Stimulated activated CD8-positive, alpha-beta memory T cell treated with anti-CD3 and anti-CD28 coated beads, Interleukin-12 subunit alpha, Interleukin-12 subunit beta, amount 100 ng/mL, for 4 hours (primary cell): Measurements from ENCODE around the gene PIGS.
"Not testable (repeated sequence)": the region's sequence is repeated elsewhere in the genome, so short reads cannot be mapped to it uniquely, and the experiment has no call there.

Source experiments
- DNase-seq: peaks from one replicate; pipeline ENCODE4 v3.0.0-alpha.2; 2020; ENCODE audit warnings: low read depth

The PIGS gene

DNA sequence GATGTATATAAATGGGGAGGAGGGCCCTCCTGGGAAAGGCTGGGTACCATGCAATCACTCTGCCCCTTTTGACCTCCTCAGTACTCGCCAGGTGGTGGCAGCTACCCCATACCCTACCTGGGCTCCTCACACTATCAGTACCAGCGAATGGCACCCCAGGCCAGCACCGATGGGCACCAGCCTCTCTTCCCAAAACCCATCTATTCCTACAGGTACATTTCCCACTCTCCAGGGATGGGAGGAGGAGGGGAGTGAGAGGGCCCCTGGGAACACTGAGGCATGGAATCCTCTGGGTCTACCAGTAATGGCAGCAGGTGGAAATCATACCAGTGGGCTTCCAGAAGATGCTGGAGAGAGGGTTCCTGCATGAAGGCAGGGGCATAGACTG lies 42.3 kb downstream of the PIGS start:
- no peak for DNase-seq

DNA sequence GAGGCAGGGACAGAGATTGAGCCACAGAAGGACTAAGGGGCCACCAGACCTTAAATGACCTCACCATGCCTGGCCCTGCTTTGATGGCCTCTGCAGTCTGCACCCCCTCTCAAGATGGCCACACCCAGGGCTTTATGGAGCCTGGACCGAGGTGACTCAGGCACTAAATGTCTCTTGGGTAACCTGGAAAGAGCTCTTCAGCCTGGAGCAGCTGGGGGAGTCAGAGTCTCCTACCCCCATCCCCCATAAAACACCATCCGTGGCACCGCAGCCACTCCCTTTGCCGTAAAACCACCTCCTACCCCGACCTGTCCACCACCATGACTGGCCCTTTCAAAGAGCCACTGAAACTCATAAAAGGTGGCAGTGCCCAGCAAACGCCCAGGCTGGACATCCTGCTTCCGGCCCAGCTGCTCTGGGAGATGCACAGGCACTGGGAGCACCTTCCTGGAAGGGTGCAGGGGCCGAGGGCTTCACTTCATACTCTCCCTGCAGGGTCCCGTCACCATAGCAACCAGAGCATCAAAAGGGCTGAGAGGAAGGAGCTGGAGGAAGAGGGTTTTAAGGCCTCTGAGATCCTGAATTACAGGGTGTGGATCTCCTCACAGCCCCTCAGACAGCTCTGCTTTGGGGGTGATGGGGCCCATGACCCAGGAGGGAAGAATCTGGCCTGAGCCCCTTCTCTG lies 42.9 kb downstream of the PIGS start:
- no peak for DNase-seq

DNA sequence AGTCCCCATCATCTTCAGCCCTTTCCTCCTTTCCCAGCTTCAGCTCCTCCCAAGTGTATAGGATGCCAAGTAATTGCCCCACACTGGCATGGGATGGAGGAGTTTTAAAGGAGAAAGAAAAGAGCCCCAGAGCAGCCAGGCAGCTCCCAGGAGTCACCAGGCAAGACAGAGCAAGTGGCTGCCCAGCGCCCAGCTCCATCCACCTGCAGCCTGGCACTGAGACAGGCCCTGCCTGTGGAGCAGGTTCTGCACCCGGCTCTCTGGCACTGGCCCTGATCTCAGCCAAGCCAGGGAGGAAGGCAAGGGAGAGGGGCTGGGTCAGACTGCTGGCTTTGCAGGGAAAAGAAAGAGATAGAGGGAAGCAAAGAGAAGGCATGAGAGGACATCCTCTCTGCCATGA lies 43.5 kb downstream of the PIGS start:
- DNase-seq: no peak

DNA sequence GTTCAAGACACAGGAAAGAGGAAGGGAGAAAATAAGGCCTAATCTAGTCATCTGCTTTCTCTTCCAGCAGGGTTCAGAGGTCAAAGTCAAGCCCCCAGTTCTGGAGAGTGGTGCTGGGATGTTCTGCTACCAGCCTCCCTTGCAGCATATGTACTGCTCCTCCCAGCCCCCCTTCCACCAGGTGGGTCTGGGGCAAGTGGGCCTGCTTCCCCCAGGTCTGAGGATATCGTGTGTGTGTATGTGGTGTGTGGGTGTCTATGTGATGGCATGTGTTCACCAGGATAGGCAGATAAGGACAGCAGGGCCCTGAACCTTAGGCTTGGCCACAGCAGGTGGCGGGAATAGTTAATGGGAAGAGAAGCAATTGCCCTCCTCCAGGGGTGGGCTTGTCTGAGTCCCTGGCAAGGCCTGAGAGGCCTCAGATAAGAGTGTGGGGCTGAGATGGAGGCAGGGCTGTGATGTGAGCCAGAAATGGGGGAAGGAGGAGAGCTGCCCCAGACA lies 44.1 kb downstream of the PIGS start:
- DNase-seq: no peak

DNA sequence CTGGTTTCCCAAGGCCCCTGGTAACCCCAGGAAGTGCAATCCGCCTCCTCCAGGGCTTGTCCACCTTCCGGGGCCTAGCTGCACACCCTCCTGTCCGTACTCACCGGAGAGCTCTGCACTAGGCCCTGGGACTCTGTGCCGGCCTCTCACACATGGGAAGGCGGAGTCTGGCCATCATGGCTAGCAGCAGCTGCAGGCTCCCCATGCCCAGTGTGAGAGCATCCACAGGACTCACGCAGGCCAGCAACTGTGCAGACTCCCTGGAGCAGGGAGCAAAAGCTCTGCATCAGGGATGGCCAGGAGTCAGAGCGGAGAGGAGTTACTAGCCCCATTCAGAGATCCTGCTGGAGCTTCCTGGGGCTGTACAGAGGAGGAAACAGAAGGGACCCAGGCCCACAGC lies 44.9 kb downstream of the PIGS start:
- no peak for DNase-seq

DNA sequence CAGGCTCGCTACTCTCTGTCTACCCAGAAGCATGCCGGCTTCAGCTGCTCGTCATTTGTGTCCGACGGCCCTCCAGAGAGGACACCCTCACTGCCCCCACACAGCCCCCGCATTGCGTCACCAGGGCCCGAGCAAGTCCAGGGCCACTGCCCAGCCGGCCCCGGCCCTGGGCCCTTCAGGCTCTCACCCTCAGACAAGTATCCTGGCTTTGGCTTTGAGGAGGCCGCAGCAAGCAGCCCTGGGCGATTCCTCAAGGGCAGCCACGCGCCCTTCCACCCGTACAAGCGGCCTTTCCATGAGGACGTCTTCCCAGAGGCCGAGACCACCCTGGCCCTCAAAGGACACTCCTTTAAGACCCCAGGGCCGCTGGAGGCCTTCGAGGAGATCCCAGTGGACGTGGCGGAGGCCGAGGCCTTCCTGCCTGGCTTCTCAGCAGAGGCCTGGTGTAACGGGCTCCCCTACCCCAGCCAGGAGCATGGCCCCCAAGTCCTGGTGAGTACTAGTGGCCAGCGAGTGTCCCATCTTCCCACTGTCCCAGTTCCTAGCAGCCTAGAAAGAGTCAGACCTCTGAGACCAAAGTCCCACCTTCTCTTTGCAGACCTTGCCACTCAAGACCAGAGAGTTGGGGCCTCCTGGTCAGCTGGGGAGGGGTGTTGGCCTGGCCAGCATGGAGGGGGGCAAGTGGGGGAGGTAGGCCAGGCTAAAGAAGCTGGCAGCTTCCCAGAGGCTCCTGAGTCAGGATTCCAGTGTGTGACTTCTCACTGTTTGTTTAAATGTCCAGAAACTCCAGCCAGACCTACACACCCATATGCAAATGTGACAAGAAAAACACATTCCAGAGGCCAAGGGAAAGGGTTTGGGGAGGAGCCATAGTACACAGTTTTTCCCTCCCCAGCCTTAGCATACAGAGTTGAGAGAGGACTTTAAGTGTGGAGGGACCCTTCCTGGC lies 46.6 kb downstream of the PIGS start:
- DNase-seq: no peak

DNA sequence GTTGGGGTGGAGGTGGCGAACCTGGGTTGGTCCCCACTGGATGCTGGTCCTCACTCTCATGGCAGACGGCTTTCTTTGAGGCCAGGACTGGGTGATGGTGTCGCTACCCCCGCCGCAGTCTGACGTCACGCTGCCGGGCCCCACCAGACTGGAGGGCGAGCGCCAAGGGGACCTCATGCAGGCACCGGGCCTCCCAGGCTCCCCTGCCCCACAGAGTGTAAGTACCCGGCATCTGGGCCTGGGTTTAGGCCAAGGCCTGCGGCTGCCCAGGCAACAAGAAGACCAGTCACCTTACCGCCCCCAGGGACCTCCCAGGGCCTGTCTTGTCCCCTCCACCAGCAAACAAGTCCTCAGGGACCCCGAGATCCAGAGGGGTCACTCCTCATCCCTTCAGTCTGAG lies 47.4 kb downstream of the PIGS start:
- no peak for DNase-seq

DNA sequence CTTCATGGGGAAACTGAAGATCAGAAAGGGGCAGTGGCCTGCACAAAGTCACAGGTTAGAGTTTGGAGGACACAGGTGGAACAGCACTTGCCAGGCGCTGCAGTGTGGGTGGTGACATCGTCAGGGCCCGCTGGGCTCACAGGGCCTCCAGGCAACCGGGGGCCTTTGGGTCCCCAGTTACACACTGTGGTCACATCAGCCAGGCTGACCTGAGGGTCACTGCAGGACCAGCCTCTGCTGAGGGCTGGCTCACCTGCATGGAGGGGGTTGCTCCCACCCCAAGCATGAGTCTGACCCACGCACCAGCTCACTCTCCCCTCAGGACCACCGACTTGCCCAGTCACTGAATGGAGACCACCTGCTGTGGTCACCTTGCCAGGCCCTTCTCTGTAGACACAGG lies 48.1 kb downstream of the PIGS start:
- no peak for DNase-seq

DNA sequence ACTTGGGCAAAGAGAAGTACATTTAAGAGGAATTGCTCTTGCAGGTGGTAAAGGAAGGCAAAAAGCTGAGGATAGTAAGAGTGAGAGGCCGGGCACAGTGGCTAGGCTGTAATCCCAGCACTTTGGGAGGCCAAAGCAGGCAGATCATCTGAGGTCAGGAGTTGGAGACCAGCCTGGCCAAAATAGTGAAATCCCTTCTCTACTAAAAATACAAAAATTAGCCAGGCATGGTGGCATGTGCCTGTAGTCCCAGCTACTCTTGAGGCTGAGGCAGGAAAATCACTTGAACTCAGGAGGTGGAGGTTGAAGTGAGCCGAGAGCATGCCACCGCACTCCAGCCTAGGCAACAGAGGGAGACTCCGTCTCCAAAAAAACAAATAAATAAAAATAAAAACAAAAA lies 49.0 kb downstream of the PIGS start:
- not testable (repeated sequence) for DNase-seq

DNA sequence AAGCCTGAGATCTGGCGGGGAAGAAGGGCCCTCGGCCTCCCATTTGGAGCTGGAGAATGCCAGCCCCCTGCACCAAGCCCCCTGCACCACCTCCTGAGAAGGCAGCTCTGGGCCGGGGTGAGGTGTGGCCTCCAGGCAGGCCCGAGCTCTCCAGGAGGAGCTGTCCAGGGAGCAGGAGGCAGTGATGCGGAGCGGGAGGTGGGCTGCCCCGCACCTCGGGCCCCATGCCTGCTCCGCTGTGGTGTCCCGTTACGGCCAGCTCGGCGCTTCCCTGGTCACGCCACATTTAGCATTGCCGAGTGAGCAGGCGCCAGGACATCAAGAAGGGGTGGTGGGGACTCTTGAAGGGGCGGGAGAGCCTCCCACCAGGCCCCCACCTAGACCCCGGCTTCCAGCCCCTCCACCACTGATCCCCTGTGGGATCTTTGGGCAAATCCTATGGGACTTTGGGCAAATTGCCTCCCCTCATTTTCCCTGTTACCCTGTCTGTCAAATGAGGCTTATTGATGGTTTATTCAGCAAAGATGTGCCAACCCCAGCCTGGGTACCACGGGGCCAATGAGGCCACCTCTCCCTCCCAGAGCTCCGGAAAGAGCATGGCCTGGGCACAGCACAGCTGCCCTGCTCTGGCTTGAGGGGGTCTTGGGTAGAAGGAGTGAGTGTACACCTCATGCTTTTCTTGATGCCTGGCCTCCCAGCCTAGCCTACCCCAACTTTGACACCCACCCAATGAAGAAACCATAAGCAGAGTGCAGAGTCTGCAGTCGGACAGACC lies 49.8 kb downstream of the PIGS start:
- no peak for DNase-seq

DNA sequence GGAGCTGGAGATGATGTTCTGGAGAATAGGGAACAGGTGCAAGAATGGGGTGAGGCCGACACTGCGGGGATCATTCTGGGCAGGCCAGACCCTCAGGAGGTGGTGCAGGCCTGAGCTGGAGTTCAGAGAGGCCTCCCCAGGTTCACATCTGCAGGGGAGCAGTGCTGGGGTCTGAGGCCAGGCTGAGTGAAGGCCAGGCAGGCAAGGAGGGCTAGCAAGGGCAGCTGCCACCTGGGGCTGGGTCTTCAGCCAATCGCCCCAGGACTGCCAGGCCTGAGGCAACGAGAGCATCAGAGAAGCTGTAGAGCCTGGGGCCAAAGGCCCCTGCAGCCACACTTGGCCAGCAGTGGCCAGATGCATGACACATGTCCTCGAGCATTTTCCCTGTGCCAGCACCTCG lies 50.6 kb downstream of the PIGS start:
- no peak for DNase-seq

DNA sequence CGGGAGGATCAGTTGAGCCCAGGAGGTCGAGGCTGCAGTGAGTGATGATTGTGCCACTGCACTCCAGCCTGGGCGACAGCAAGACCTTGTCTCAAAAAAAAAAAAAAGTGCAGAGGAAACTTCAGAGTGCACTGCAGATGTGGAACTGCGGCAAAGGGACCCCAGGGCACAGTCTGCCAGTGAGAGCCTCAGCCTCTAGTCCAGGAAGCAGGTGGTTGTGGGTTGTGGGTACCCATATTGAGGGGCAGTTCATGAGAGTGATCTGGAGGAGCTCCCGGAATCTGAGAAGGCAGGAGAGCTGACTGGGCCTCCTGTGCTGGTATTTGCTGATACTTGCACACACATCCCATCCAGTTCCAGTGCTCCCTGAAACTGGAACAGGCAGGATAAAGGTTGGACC lies 52.1 kb downstream of the PIGS start:
- no peak for DNase-seq

DNA sequence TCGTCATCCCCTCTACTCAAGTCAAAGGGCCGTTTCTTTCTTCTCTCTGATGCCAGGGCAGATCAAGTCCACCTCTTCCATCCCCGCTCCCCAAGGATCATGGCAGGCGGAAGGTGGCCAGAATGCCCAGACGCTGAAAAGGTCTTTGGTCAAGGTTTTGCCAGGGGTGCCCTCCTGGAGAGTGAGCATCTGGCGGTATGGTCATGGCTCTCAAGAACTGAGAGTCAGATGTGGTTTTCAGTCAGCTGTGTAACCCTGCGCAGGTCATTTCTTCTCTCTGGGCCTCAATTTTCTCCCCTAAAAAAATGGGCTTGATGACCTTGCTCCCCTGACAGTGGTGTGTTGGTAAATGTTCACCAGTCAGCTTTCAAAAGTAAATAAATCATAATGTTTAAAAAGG lies 52.7 kb downstream of the PIGS start:
- DNase-seq: no peak

DNA sequence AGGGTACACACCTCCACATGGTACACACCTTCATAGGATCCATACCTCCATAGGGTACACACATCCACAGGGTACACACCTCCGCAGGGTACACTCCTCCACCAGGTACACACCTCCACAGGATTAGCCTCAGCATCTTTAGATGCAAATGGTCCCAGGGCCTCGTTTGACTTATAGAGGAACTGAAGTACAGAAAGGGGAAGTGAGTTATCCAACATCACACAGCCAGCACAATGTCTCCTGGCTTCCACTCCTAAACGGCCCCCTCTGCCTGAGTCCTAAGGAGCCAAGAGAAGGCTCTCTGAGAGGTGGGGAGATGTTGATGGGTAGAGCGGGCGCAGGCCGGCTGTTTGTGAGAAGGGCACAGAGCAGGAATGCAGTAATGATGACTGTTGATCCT lies 53.2 kb downstream of the PIGS start:
- DNase-seq: no peak

DNA sequence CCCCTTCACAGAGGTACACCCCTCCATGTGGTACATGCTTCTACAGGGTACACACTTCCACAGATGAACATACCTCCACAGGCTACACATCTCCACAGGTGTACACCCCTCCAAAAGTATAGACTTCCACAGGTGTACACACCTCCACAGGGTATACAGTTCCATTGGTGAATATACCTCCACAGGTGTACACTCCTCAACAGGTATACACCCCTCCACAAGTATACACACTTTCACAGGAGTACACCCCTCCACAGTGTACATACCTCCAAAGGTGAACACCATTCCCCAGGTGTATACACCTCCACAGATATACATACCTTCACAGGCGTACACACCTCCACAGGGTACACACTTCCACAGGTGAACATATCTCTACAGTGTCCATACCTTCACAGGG lies 55.8 kb downstream of the PIGS start:
- DNase-seq: no peak

DNA sequence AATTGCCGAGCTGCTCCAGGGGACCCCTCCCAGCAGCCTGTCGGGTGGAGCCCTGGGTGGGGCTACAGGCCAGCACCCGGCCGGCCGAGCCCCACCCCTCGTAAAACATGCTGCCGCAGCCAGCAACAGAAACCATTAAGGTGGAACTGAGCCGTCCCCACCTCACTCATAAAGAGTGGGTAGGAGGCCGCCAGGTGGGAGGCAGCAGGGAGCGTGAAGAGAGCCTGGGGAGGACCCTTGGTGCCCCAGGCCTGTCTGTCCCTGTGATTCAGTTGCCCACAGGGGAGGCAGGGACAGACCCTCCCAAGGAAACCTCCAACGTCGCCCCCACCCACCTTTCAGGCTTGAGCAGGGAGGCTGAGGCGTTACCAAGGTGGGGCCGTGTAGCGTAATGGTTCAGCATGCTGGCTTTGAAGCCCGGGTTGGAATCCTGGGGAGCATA lies 56.7 kb downstream of the PIGS start:
- no peak for DNase-seq

DNA sequence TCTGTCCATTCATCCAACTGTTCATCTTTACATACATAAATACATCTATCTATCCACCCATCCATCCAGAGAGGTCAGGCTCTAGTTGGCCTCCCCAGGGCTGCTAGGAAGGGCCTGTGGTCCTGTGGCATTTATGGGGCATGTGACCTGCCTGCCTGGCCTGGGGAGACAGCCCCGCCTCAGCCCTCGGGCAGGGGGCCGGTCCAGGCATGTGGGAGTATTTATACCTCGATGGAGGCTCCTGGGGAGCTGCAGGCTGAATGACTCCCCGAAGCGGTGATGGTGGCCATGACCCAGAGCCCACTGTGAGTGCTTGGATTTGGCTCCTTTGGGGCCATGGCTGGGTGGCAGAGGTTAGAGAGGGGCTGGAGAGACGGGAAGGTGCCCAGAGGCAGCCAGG lies 57.8 kb downstream of the PIGS start:
- no peak for DNase-seq

DNA sequence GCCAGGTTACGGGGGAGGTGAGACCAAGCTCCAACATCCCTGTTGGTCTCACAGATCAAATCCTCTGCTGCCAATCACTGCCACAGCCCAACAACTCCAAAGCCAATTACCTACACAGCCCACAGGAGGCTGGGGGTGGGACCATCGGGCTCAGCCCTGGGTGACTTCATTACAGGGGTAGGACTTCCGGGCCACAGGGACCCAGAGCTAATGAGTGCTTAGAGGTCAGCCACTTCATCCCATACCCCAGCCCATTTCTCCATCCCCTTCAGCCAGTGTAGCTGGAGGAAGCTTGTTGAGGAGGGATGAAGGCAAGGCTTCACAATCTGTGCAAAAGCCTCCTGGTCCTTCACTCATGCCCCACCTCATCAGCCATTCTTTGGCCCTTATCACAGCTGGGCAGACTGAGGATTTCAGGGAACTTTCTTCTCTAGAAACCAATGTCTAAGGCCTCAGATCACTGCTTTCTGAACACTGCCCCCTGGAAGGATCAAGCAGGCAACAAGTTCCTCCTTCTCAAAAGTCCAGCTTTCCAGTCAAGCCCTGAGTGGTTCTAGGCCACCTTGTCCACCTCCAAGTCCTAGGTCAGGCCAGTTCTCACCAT lies 59.4 kb downstream of the PIGS start:
- DNase-seq: no peak

DNA sequence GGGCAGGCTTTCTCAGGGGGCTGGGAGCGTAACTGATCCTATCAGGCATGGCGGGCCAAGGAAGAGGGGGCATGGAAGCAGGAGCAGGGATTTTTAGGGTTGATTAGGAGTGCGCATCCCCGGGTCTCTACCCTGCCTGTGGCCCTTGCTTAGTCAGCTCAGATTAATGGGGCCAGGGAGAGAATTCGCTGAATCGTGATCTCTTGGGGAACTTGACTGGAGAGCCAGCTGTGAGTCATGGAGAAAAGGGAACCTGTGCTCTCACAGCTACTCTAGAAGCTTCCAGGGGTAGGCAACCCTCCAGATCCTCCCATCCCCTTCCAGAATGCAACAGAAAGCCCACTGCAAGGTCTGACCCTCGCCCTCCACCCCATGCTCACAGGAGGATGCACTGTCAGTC lies 61.5 kb downstream of the PIGS start:
- DNase-seq: no peak

DNA sequence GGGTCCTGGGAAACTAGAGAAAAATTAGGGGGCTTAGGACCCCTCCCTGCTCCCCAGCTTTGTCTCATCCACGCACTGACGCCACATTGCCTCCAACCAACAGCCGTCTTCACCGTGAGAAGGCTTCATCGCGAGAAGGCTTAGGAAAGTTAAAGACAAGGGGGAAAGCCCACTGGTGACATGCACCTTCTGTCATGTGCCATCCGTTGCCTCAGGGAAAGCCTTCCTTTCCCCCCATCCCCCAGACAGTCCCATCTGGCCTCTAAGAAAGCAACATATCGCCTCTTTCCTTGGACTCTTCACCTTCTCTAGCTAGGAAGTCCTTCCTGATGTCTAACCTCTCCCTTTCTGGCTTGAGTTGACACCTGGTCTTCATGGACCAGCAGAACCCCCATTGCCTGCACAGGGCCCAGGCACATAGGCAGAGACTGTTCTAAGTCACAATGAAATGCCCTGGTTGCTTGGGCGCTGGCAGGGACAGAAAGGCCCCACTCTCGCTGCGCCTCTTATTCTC lies 63.1 kb downstream of the PIGS start:
- DNase-seq: no peak

DNA sequence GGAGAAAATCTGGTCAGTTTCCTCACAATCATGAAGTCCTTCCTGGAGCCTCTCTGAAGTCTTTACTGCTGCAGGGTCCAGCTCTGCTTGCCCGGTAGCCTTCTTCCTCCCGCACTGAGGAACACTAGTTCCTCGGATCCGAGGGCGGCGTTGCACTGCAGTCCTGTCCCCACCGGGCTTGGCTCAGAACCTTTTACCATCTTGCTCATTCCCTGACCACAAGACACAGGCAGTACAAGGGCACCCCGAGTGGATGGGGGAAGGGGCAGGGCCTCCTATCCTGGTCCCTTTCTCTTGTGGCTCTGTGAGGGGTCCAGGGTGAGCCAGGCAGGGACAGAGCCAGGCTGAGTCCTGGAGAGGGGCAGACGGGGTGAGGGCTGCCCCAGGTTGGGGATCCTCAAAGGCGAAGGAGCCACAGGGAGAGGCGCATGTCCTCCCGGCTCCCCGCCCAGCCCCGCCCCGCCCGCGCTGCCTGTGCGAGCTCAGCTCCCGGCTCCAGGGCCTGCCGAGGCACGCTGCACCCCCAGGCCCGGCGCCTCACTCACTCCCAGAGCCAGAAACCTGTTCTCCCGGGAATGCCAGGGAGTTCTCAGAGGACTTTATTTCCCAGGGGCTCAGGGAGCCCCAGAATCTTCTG lies 63.6 kb downstream of the PIGS start:
- no peak for DNase-seq
